SK-N-SH (cell line): ENCODE measurements around the gene KLHL21. TPM values are rescaled to one million over a fixed set of nuclear protein-coding genes. Genes with fewer than 3 reads are reported as not detected.

Experiments
- CTCF ChIA-PET: fragments of 300-600, 350-600 bp; formaldehyde crosslinking; extraction: SDS; loops from one replicate; lab custom pipeline; 2021; lab: Yijun Ruan, JAX
- POLR2A ChIA-PET: fragments of 350-600 bp; sonication (Branson Sonifier 250); formaldehyde crosslinking; extraction: SDS; loops from one replicate; lab custom pipeline; 2020; ENCODE audit warnings: antibody characterized with exemption, inconsistent platforms; lab: Yijun Ruan, JAX
- DNase-seq: peaks from one replicate; pipeline ENCODE4 v3.0.0; 2012
- H2AFZ ChIP-seq: fragments of 200-600 bp; sonication (generic); 2 replicates; pipeline ENCODE4 v1.8.1; 2016; ENCODE audit warnings: antibody characterized with exemption, mild to moderate bottlenecking, low read depth
- H3F3A ChIP-seq: fragments of 200-600 bp; sonication (generic); replicated peaks from 2 replicates; pipeline ENCODE3; 2016; ENCODE audit warnings: antibody characterized with exemption, mild to moderate bottlenecking; ENCODE audit not compliant: insufficient read depth
- H3K27ac ChIP-seq, 2 experiments: fragments of 200-500 bp in 1 of 2; fragments of 200-600 bp in 1 of 2; sonication (Bioruptor generic) in 1 of 2; sonication (generic), shearing (Covaris generic) in 1 of 2; 2 replicates each; pipeline versions ENCODE4 v1.5.1 to v1.6.1; 2014 to 2016; ENCODE audit warnings: low read depth in 2 of 2, inconsistent platforms in 1 of 2, low read length in 1 of 2, mild to moderate bottlenecking in 1 of 2, mixed read lengths in 1 of 2
- H3K27me3 ChIP-seq: fragments of 200-600 bp; sonication (generic), shearing (Covaris generic); 2 replicates; pipeline ENCODE4 v1.6.1; 2016; ENCODE audit warnings: mixed run types; ENCODE audit not compliant: insufficient read depth
- H3K36me3 ChIP-seq, 2 experiments: fragments of 200-500 bp in 1 of 2; fragments of 200-600 bp in 1 of 2; sonication (Bioruptor generic) in 1 of 2; sonication (generic) in 1 of 2; replicated peaks in 1 of 2; 2 replicates each; pipeline versions ENCODE3 to v1.5.1; 2014 to 2016; ENCODE audit warnings: low read length in 1 of 2, mild to moderate bottlenecking in 1 of 2; ENCODE audit not compliant: insufficient read depth in 2 of 2, control insufficient read depth in 1 of 2
- H3K4me1 ChIP-seq, 2 experiments: fragments of 200-500 bp in 1 of 2; fragments of 200-600 bp in 1 of 2; sonication (Bioruptor generic) in 1 of 2; sonication (generic), shearing (Covaris generic) in 1 of 2; 2 replicates each; pipeline versions ENCODE4 v1.5.1 to v1.6.1; 2014 to 2016; ENCODE audit warnings: low read depth in 1 of 2, low read length in 1 of 2, mixed run types in 1 of 2; ENCODE audit not compliant: insufficient read depth in 2 of 2, control insufficient read depth in 1 of 2
- H3K4me2 ChIP-seq: fragments of 200-600 bp; sonication (generic), shearing (Covaris generic); 2 replicates; pipeline ENCODE4 v1.6.1; 2017; ENCODE audit warnings: mixed run types
- H3K4me3 ChIP-seq, 2 experiments: fragments of 200-500 bp in 1 of 2; fragments of 200-600 bp in 1 of 2; sonication (Bioruptor generic) in 1 of 2; sonication (generic), shearing (Covaris generic) in 1 of 2; 2 replicates each; pipeline versions ENCODE4 v1.5.1 to v1.8.1; 2014 to 2016; ENCODE audit warnings: low read depth in 2 of 2, inconsistent platforms in 1 of 2, low read length in 1 of 2, mild to moderate bottlenecking in 1 of 2, mixed read lengths in 1 of 2, moderate library complexity in 1 of 2
- H3K79me2 ChIP-seq: fragments of 200-600 bp; sonication (generic); 2 replicates; pipeline ENCODE4 v1.8.1; 2017; ENCODE audit warnings: mild to moderate bottlenecking; ENCODE audit not compliant: insufficient read depth
- H3K9ac ChIP-seq: fragments of 200-600 bp; sonication (generic); 2 replicates; pipeline ENCODE4 v1.6.1; 2017; ENCODE audit warnings: mixed run types
- H3K9me2 ChIP-seq: fragments of 200-600 bp; sonication (generic); 2 replicates; pipeline ENCODE4 v1.6.1; 2017; ENCODE audit warnings: mixed run types
- H3K9me3 ChIP-seq: fragments of 200-600 bp; sonication (generic); 2 replicates; pipeline ENCODE4 v1.6.1; 2017; ENCODE audit warnings: mixed run types, mild to moderate bottlenecking, moderate library complexity
- H4K20me1 ChIP-seq: fragments of 200-600 bp; sonication (generic); 2 replicates; pipeline ENCODE4 v1.6.1; 2017; ENCODE audit warnings: mild to moderate bottlenecking, mixed run types; ENCODE audit not compliant: insufficient read depth
- FOXM1 ChIP-seq: IDR thresholded peaks from 2 replicates; pipeline ENCODE4 v1.4.0; 2012; ENCODE audit warnings: low read depth, mild to moderate bottlenecking
- MEF2A ChIP-seq: IDR thresholded peaks from 2 replicates; pipeline ENCODE4 v1.4.0; 2012; ENCODE audit warnings: low read depth, borderline replicate concordance
- NRF1 ChIP-seq: IDR thresholded peaks from 2 replicates; pipeline ENCODE4 v1.6.1; 2012; ENCODE audit warnings: low read depth, mild to moderate bottlenecking, low read length
- POLR2AphosphoS5 ChIP-seq: IDR thresholded peaks from 2 replicates; pipeline ENCODE4 v1.6.1; 2012; ENCODE audit warnings: low read depth, low read length
- RCOR1 ChIP-seq: fragments of 150-350 bp; IDR thresholded peaks from 2 replicates; pipeline ENCODE4 v1.6.1; 2017; ENCODE audit warnings: antibody characterized with exemption, low read length
- RFX5 ChIP-seq: IDR thresholded peaks from 2 replicates; pipeline ENCODE4 v1.6.1; 2012; ENCODE audit warnings: mild to moderate bottlenecking, improper control_type of control experiment, low read length
- RXRA ChIP-seq: IDR thresholded peaks from 2 replicates; pipeline ENCODE4 v1.4.0; 2012; ENCODE audit warnings: low read depth, mild to moderate bottlenecking, borderline replicate concordance
- SIN3A ChIP-seq: IDR thresholded peaks from 2 replicates; pipeline ENCODE4 v1.6.1; 2012; ENCODE audit warnings: low read depth, mild to moderate bottlenecking, low read length, moderate library complexity, borderline replicate concordance
- TEAD4 ChIP-seq: IDR thresholded peaks from 2 replicates; pipeline ENCODE4 v1.4.0; 2012; ENCODE audit warnings: mild to moderate bottlenecking, borderline replicate concordance; ENCODE audit not compliant: insufficient read depth
- WGBS: methylation state at CpG from one replicate; pipeline ENCODE4 v1.1.6; 2017; ENCODE audit warnings: low lambda C conversion rate; 5-methylcytosine and 5-hydroxymethylcytosine counted together
- polyA plus RNA-seq, 3 experiments: library from polyadenylated mRNA; depleted of rRNA; stranded (reverse); fragments of >200 nt; gene quantifications; 2 replicates each; pipeline ENCODE4 v1.2.3, GENCODE V29; 2012
- TF ChIP-seq, protein P1 (sequence below): IDR thresholded peaks from 2 replicates; pipeline ENCODE4; 2012
- TF ChIP-seq, protein P2 (sequence below): IDR thresholded peaks from 2 replicates; pipeline ENCODE4 v1.4.0; 2012; ENCODE audit warnings: low read depth
- TF ChIP-seq, protein P3 (sequence below): IDR thresholded peaks from 2 replicates; pipeline ENCODE4 v1.4.0; 2012; ENCODE audit warnings: low read depth, borderline replicate concordance
- TF ChIP-seq, protein P4 (sequence below): IDR thresholded peaks from 2 replicates; pipeline ENCODE4 v1.6.1; 2012; ENCODE audit warnings: mild to moderate bottlenecking, low read depth, low read length, moderate library complexity
- TF ChIP-seq, protein P5 (sequence below): fragments of 150-350 bp; IDR thresholded peaks from 2 replicates; pipeline ENCODE4 v1.6.1; 2017; ENCODE audit warnings: antibody characterized with exemption, low read length, low read depth, borderline replicate concordance

KLHL21 gene
- polyA plus RNA-seq, 1 of the 3 experiments (the other 2 are of a cell fraction): 12.5 TPM

DNA sequence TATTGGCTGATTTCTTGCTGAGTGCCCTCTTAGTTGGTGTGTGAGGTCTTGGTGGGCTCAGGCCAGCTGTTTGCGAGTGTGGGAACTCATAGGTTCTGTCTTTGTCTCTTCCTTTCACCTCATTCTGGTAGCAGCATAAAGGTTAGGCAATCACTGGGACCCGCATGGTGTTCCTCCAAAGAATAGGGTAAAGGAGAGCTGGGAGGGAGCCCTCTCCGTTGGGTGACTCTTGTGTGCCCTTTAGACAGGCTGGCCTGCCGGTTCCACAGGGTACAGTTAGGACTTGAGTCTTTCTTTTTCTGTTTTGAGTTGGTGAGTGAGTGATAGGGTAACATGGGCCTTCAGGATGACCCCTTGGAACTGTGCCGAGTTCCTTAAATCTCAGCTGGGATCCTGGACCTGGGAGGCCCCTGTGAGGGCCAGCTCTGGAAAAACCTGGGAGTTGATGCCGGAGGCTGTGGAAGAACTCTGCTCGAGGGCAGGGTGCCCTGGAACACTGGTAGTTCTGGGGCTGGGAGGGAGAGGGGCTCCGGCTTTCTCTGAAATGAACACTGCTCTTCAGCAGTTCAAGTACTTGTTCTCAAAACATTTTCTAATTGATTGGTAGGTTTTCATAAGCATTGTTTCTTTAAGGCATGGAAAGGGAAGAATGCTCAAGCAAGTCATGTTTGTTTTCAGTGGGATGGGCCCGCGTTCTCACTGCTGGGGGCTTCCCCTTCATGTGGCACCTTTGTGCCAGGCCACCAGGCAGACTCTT, 19.9 kb upstream of the KLHL21 start:
- no peak overlapping the region for H3K4me3 ChIP-seq
- CTCF ChIA-PET: interaction anchor here (0.6 to 3.1 kb wide), 5 partner anchors 12 to 185 kb away, joined by 3 to 10 read pairs (median 3); partner anchors contain the start of genes NOL9 and TAS1R1
- no peak overlapping the region for H2AFZ ChIP-seq
- no peak overlapping the region for H3K4me2 ChIP-seq
- peaks cover 33% of the 10 kb centered on the region for H4K20me1 ChIP-seq
- no peak for DNase-seq
- peaks cover 91% of the 10 kb centered on the region for H3K79me2 ChIP-seq
- H3K27me3 ChIP-seq: no peaks in the 10 kb centered on the region
- no peaks in the 10 kb centered on the region for H3K9me2 ChIP-seq
- peaks cover 23% of the 10 kb centered on the region for H3F3A ChIP-seq
- POLR2A ChIA-PET: interaction anchor here (0.5 to 1.6 kb wide), 2 partner anchors 28 to 96 kb away, joined by 3 read pairs; no protein-coding TSS in a partner anchor
- H3K4me1 ChIP-seq: peaks cover 0 to 5% of the 10 kb centered on the region in 2 experiments; a peak in 1 of 4 replicates
- no peak overlapping the region for H3K9ac ChIP-seq
- peak overlapping the region in 1 of 2 experiments; percentile 59; a peak in 2 of 4 replicates for H3K27ac ChIP-seq
- TF ChIP-seq RFX5 (no peak), SIN3A (no peak), RCOR1 (no peak), TEAD4 (no peak), RXRA (no peak), NRF1 (no peak), FOXM1 (no peak)
- TF ChIP-seq, protein P1, sequence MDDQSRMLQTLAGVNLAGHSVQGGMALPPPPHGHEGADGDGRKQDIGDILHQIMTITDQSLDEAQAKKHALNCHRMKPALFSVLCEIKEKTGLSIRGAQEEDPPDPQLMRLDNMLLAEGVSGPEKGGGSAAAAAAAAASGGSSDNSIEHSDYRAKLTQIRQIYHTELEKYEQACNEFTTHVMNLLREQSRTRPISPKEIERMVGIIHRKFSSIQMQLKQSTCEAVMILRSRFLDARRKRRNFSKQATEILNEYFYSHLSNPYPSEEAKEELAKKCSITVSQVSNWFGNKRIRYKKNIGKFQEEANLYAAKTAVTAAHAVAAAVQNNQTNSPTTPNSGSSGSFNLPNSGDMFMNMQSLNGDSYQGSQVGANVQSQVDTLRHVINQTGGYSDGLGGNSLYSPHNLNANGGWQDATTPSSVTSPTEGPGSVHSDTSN: no peak
- TF ChIP-seq, protein P2, sequence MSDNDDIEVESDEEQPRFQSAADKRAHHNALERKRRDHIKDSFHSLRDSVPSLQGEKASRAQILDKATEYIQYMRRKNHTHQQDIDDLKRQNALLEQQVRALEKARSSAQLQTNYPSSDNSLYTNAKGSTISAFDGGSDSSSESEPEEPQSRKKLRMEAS: no peak
- TF ChIP-seq, protein P3, sequence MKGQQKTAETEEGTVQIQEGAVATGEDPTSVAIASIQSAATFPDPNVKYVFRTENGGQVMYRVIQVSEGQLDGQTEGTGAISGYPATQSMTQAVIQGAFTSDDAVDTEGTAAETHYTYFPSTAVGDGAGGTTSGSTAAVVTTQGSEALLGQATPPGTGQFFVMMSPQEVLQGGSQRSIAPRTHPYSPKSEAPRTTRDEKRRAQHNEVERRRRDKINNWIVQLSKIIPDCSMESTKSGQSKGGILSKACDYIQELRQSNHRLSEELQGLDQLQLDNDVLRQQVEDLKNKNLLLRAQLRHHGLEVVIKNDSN: no peak
- WGBS: 89% methylated on average over 9 of the region's 10 CpGs
- no peaks in the 10 kb centered on the region for H3K9me3 ChIP-seq
- peaks cover 26 to 31% of the 10 kb centered on the region in 2 experiments for H3K36me3 ChIP-seq

DNA sequence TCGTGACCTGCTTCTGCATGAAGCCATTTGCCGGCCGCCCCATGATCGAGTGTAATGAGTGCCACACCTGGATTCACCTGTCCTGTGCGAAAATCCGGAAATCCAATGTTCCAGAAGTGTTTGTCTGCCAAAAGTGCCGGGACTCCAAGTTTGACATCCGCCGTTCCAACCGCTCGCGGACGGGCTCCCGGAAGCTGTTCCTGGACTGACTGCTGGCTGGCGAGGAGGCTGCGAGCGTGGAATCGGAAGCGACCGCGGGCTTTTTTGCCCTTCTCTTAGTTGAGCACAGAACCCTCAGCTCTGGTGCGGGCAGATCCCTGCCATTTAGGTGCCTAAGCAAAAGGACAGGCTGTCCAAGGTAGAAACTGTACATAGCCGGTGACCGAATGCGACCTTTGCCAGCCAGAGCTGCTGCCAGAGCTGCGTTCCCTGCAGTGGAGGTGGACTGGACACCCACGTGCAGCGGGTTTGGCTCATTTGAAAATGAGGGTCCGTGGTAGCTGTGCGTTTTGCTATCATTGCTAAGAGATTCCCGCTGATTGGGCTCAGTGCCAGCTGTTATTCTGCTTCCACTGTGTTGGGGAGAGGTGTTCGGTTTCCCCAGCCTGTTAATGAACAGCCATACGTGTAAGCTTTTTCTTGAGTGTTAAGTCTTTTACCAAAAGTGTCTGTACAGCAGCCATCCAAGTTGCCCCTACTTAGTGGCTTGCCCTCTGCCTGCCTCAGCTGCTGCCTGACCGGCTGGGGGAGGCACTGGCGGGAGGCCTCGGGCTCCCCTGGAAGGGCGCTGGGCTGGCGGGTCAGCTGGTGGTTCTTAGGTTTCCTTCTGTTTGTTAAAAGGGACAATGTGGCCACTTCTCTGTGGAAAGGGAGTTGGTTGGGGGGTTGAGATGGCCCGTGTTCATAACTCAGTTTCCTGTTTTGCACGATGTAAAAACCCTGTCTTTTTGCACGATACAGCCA, 19.0 kb upstream of the KLHL21 start:
- H4K20me1 ChIP-seq: peaks cover 42% of the 10 kb centered on the region
- peaks cover 91% of the 10 kb centered on the region for H3K79me2 ChIP-seq
- peaks cover 0 to 5% of the 10 kb centered on the region in 2 experiments; a peak in 1 of 4 replicates for H3K4me1 ChIP-seq
- POLR2A ChIA-PET: interaction anchor here (0.5 to 1.6 kb wide), 2 partner anchors 27 to 95 kb away, joined by 3 read pairs; no protein-coding TSS in a partner anchor
- 92% methylated on average over 35 of the region's 41 CpGs for WGBS
- H3K9me3 ChIP-seq: no peaks in the 10 kb centered on the region
- H2AFZ ChIP-seq: no peak overlapping the region
- no peak for DNase-seq
- no peaks in the 10 kb centered on the region for H3K27me3 ChIP-seq
- H3K9me2 ChIP-seq: no peaks in the 10 kb centered on the region
- CTCF ChIA-PET: interaction anchor here (0.6 to 3.0 kb wide), 6 partner anchors 19 to 195 kb away, joined by 3 to 10 read pairs (median 3); partner anchors contain the start of genes KLHL21, NOL9 and TAS1R1
- no peak overlapping the region for H3K9ac ChIP-seq
- H3K36me3 ChIP-seq: peaks cover 26 to 31% of the 10 kb centered on the region in 2 experiments
- H3K4me3 ChIP-seq: no peak overlapping the region
- H3K27ac ChIP-seq: no peak overlapping the region
- peaks cover 23% of the 10 kb centered on the region for H3F3A ChIP-seq
- H3K4me2 ChIP-seq: no peak overlapping the region
- TF ChIP-seq, protein P4, sequence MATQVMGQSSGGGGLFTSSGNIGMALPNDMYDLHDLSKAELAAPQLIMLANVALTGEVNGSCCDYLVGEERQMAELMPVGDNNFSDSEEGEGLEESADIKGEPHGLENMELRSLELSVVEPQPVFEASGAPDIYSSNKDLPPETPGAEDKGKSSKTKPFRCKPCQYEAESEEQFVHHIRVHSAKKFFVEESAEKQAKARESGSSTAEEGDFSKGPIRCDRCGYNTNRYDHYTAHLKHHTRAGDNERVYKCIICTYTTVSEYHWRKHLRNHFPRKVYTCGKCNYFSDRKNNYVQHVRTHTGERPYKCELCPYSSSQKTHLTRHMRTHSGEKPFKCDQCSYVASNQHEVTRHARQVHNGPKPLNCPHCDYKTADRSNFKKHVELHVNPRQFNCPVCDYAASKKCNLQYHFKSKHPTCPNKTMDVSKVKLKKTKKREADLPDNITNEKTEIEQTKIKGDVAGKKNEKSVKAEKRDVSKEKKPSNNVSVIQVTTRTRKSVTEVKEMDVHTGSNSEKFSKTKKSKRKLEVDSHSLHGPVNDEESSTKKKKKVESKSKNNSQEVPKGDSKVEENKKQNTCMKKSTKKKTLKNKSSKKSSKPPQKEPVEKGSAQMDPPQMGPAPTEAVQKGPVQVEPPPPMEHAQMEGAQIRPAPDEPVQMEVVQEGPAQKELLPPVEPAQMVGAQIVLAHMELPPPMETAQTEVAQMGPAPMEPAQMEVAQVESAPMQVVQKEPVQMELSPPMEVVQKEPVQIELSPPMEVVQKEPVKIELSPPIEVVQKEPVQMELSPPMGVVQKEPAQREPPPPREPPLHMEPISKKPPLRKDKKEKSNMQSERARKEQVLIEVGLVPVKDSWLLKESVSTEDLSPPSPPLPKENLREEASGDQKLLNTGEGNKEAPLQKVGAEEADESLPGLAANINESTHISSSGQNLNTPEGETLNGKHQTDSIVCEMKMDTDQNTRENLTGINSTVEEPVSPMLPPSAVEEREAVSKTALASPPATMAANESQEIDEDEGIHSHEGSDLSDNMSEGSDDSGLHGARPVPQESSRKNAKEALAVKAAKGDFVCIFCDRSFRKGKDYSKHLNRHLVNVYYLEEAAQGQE: no peak
- TF ChIP-seq RFX5: no peak
- no peak for TF ChIP-seq POLR2AphosphoS5
- TF ChIP-seq, protein P5, sequence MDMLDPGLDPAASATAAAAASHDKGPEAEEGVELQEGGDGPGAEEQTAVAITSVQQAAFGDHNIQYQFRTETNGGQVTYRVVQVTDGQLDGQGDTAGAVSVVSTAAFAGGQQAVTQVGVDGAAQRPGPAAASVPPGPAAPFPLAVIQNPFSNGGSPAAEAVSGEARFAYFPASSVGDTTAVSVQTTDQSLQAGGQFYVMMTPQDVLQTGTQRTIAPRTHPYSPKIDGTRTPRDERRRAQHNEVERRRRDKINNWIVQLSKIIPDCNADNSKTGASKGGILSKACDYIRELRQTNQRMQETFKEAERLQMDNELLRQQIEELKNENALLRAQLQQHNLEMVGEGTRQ: no peak
- no peak for TF ChIP-seq MEF2A
- TF ChIP-seq, protein P1: no peak
